ENCODE data around the gene PXDC1. TPM values are rescaled to one million over a fixed set of nuclear protein-coding genes. Genes with fewer than 3 reads are reported as not detected.

The PXDC1 gene
- total RNA-seq, 1 donor from 2014 or later: 64.5 TPM

GRCh38 chr6:3789896-3790558, 38.5 kb upstream of the PXDC1 start:
- FAIRE-seq: no peak

DNA sequence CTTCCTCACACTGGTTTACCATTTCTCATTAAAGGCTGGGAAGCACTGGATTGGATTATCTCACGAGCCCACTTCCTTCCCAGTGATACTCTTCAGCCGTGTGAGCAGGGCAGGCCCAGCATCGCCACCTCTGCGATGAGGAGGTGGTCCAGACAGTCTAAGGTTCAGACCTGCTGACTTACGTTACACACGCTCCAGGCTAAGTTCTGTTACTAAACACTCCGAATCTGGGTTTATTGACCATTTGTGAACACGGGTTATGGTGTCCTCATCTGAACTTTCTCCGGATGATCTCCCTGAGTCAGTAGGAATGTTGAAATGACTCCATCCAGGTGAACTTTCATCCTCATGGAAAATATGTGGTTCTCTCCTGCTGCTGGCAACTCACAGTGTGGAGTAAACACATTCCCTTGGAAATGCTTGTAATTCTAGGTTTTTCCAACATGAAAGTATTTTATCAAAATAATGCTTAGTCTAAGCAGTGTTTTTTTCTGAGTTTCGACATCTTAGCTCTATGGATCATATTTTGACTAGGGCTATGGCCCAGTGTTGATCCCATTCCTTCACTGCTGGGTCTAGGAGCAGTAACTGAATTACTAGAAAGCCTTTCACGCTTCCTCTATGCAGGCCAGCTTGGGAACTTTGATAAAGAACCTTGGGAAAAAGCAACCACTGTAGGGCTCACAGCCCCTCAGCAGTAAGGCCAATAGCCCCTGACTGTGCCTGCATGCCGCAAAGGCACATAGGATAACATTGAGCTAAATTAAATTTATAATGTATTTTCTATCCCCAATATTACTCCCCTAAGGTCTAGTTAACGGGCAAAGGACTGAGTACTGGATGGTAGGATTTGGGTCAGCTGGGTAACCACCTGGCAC, 37.7 kb upstream of the PXDC1 start:
- TF ChIP-seq, protein P1, sequence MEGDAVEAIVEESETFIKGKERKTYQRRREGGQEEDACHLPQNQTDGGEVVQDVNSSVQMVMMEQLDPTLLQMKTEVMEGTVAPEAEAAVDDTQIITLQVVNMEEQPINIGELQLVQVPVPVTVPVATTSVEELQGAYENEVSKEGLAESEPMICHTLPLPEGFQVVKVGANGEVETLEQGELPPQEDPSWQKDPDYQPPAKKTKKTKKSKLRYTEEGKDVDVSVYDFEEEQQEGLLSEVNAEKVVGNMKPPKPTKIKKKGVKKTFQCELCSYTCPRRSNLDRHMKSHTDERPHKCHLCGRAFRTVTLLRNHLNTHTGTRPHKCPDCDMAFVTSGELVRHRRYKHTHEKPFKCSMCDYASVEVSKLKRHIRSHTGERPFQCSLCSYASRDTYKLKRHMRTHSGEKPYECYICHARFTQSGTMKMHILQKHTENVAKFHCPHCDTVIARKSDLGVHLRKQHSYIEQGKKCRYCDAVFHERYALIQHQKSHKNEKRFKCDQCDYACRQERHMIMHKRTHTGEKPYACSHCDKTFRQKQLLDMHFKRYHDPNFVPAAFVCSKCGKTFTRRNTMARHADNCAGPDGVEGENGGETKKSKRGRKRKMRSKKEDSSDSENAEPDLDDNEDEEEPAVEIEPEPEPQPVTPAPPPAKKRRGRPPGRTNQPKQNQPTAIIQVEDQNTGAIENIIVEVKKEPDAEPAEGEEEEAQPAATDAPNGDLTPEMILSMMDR (IDR thresholded peaks at IDR 0.05; ENCODE audit: insufficient read depth, low read length, severe bottlenecking): no peak
- Histone ChIP-seq H3K27me3 (ENCODE audit: control insufficient read depth, insufficient read depth, low read length) (no peaks in the 10 kb centered on the region), H3K4me3 (ENCODE audit: low read depth, low read length) (no peak overlapping the region), H3K36me3 (ENCODE audit: control insufficient read depth, insufficient read depth, low read length) (no peaks in the 10 kb centered on the region)
- DNase-seq (ENCODE audit: low read depth) (peak; percentile 52), FAIRE-seq (no peak)

More at GRCh38 chr6:3789896-3790558, 38.5 kb upstream of the PXDC1 start:
- no peak for DNase-seq (ENCODE audit: low read depth)
- H3K36me3 ChIP-seq (ENCODE audit: control insufficient read depth, insufficient read depth, low read length): no peaks in the 10 kb centered on the region
- TF ChIP-seq, protein P1 (IDR thresholded peaks at IDR 0.05; ENCODE audit: insufficient read depth, low read length, severe bottlenecking): no peak
- H3K27me3 ChIP-seq (ENCODE audit: control insufficient read depth, insufficient read depth, low read length): no peaks in the 10 kb centered on the region
- no peak overlapping the region for H3K4me3 ChIP-seq (ENCODE audit: low read depth, low read length)

DNA sequence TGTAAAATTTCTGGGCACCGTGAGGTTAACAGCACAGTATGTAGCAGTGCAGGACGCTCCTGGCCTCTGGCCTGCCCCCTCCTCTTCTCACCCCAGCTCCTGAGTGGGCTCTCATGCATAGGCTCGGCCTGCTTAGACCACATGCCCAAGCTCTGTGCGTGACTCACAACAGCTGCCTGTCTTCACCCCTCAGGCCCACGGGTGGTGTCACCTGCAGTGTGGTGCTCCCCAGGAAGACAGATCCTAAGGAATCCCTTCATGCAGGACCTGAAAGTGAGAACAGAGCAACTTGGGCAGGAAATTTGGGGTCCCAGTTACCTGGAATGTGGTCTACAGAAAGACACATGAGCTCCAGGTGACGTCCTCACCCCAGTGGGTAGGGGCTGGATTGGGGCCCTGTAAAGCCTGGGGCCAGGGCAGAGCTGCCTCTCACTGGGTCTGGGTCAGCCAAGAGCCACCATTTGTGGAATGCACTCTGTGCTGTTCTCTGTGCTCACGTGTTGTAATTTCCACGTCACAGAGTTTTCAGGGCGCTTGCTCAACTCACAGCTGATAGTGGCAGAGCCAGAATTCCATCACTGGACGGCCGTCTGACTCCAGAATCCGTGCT, 37.0 kb upstream of the PXDC1 start:
- FAIRE-seq: no peak
- TF ChIP-seq, protein P1 (IDR thresholded peaks at IDR 0.05; ENCODE audit: insufficient read depth, low read length, severe bottlenecking): no peak
- no peak overlapping the region for H3K4me3 ChIP-seq (ENCODE audit: low read depth, low read length)
- no peak for DNase-seq (ENCODE audit: low read depth)
- no peaks in the 10 kb centered on the region for H3K27me3 ChIP-seq (ENCODE audit: control insufficient read depth, insufficient read depth, low read length)
- H3K36me3 ChIP-seq (ENCODE audit: control insufficient read depth, insufficient read depth, low read length): no peaks in the 10 kb centered on the region

- H3K36me3 ChIP-seq (ENCODE audit: control insufficient read depth, insufficient read depth, low read length): no peaks in the 10 kb centered on the region
- no peak for FAIRE-seq
- DNase-seq (ENCODE audit: low read depth): peak; percentile 45
These were observed 34.6 kb upstream of the PXDC1 start for GRCh38 chr6:3786141-3786540.

DNA sequence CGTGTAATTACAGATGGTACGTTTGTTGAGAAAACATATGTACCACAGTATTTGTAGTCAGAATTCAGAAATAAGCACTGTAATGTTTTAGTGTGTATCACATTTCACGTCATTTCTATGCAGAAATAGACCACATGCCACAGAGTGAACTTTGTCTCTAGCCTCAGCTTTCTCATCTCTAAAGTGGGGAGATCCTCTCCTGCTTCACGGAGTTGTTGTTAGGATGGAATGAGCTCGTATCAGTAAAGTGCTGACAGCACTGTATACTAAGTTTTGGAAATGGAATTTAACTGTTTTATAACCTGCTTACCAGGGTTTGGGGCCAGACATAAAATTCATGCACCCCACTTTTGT, 34.2 kb upstream of the PXDC1 start:
- no peak overlapping the region for H3K4me3 ChIP-seq (ENCODE audit: low read depth, low read length)
- no peak for FAIRE-seq
- H3K27me3 ChIP-seq (ENCODE audit: control insufficient read depth, insufficient read depth, low read length): no peaks in the 10 kb centered on the region
- no peaks in the 10 kb centered on the region for H3K36me3 ChIP-seq (ENCODE audit: control insufficient read depth, insufficient read depth, low read length)
- DNase-seq (ENCODE audit: low read depth): no peak
- TF ChIP-seq, protein P1 (IDR thresholded peaks at IDR 0.05; ENCODE audit: insufficient read depth, low read length, severe bottlenecking): no peak

More at GRCh38 chr6:3786141-3786540, 34.6 kb upstream of the PXDC1 start:
- TF ChIP-seq, protein P1 (IDR thresholded peaks at IDR 0.05; ENCODE audit: insufficient read depth, low read length, severe bottlenecking): no peak
- Histone ChIP-seq H3K4me3 (ENCODE audit: low read depth, low read length) (no peak overlapping the region), H3K27me3 (ENCODE audit: control insufficient read depth, insufficient read depth, low read length) (no peaks in the 10 kb centered on the region)
